ENCODE results near the gene MCM5. TPM values are rescaled to one million over a fixed set of nuclear protein-coding genes. Genes with fewer than 3 reads are reported as not detected.

MCM5 gene
- total RNA-seq, 1 experiment from 2014 or later = 274 TPM

DNA sequence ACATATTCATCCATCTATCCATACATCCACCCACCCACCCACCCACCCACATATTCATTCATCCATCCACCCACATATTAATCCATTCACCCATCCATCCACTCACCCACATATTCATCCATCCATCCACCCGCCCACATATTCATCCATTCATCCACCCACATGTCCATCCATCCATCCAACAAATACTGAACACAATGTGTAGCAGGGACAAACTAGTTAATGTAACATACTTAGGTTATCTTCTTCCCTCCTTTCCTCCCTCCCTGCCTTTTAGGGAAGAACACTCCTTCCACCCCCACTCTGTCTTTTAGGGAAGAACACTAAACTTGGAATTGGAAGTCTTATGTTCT lies 39.4 kb downstream of the MCM5 start:
- TF ChIP-seq, protein P1, sequence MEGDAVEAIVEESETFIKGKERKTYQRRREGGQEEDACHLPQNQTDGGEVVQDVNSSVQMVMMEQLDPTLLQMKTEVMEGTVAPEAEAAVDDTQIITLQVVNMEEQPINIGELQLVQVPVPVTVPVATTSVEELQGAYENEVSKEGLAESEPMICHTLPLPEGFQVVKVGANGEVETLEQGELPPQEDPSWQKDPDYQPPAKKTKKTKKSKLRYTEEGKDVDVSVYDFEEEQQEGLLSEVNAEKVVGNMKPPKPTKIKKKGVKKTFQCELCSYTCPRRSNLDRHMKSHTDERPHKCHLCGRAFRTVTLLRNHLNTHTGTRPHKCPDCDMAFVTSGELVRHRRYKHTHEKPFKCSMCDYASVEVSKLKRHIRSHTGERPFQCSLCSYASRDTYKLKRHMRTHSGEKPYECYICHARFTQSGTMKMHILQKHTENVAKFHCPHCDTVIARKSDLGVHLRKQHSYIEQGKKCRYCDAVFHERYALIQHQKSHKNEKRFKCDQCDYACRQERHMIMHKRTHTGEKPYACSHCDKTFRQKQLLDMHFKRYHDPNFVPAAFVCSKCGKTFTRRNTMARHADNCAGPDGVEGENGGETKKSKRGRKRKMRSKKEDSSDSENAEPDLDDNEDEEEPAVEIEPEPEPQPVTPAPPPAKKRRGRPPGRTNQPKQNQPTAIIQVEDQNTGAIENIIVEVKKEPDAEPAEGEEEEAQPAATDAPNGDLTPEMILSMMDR (conservative IDR thresholded peaks at IDR 0.05) = no peak
- WGBS (ENCODE audit: extremely low coverage, insufficient read length, low lambda C conversion rate) = no CpG with 5 or more reads among the region's 1 CpG
- Mint-ChIP-seq H3K4me1 (peaks cover 10% of the 10 kb centered on the region in 2 experiments), H3K4me3 (no peak overlapping the region), H3K27ac (no peak overlapping the region), H3K9me3 (no peaks in the 10 kb centered on the region; a peak in 1 of 5 replicates), H3K27me3 (ENCODE audit: low read depth) (peaks cover 4% of the 10 kb centered on the region), H3K36me3 (ENCODE audit: insufficient read depth in 1 of 3, low read depth in 3 of 3) (peaks cover 11 to 26% (median 16%) of the 10 kb centered on the region in 3 experiments; a peak in 6 of 7 replicates)
- H3K4me2 ChIP-seq (ENCODE audit: insufficient read depth, insufficient read length, low read length) = no peak overlapping the region
- H3K79me1 ChIP-seq (ENCODE audit: insufficient read depth, low read depth, low read length, poor library complexity, severe bottlenecking) = no peaks in the 10 kb centered on the region
- no peaks in the 10 kb centered on the region for H3K27me3 ChIP-seq (ENCODE audit: insufficient read depth, low read length)
- no peak overlapping the region for H3T11ph ChIP-seq (ENCODE audit: low read length)
- H3K23ac ChIP-seq (ENCODE audit: insufficient read length, low read depth, low read length) = no peak overlapping the region
- H4K8ac ChIP-seq (replicated peaks; ENCODE audit: insufficient read length, low read depth, low read length) = no peak overlapping the region
- no peak overlapping the region for H3K27ac ChIP-seq (ENCODE audit: insufficient read length, low read depth, low read length)
- H2BK15ac ChIP-seq (ENCODE audit: low read depth, low read length) = no peak overlapping the region
- no peak overlapping the region for H2BK12ac ChIP-seq (ENCODE audit: insufficient read length, low read depth, low read length)
- no peak overlapping the region for H2BK20ac ChIP-seq (ENCODE audit: low read depth, low read length, poor library complexity, severe bottlenecking)
- no peaks in the 10 kb centered on the region for H3K23me2 ChIP-seq (ENCODE audit: insufficient read length, low read depth, low read length, poor library complexity, severe bottlenecking)
- no peak overlapping the region for H3K14ac ChIP-seq (ENCODE audit: insufficient read depth, low read length)
- H3K79me2 ChIP-seq (ENCODE audit: insufficient read depth, low read length) = no peaks in the 10 kb centered on the region
- no peaks in the 10 kb centered on the region; the same call in 1 of the 2 replicates for H3K4me1 ChIP-seq (ENCODE audit: insufficient read depth, low read length)
- H4K91ac ChIP-seq (ENCODE audit: insufficient read length, low read depth, low read length) = no peak overlapping the region
- no peak overlapping the region for H2BK5ac ChIP-seq (ENCODE audit: insufficient read length, low read length)
- H3K18ac ChIP-seq (ENCODE audit: insufficient read length, low read depth, low read length) = no peak overlapping the region
- DNase-seq = no peak
- no peak overlapping the region for H2AFZ ChIP-seq (ENCODE audit: low read length)
- H3K56ac ChIP-seq (ENCODE audit: insufficient read length, low read depth, low read length) = no peak overlapping the region
- no peak overlapping the region for H2BK120ac ChIP-seq (ENCODE audit: low read depth, low read length, poor library complexity, severe bottlenecking)
- no peaks in the 10 kb centered on the region for H3K9me3 ChIP-seq (ENCODE audit: control insufficient read depth, low read depth, low read length)
- no peak overlapping the region for H4K5ac ChIP-seq (ENCODE audit: insufficient read length, low read depth, low read length)
- no peak overlapping the region for H2AK5ac ChIP-seq (ENCODE audit: insufficient read length, low read length)
- H3K4ac ChIP-seq (ENCODE audit: low read depth, low read length) = no peak overlapping the region
- H3K9ac ChIP-seq (ENCODE audit: extremely low read depth, insufficient read length, low read length) = no peak overlapping the region
- H4K20me1 ChIP-seq (ENCODE audit: control insufficient read depth, insufficient read depth, insufficient read length) = no peaks in the 10 kb centered on the region
